ENCODE data around the gene GRK4.
A peak's percentile ranks its signal among the peaks of the same experiment; 100 is the strongest.
"Not testable (repeated sequence)": the region's sequence is repeated elsewhere in the genome, so short reads cannot be mapped to it uniquely, and the experiment has no call there.

Gene GRK4

DNA sequence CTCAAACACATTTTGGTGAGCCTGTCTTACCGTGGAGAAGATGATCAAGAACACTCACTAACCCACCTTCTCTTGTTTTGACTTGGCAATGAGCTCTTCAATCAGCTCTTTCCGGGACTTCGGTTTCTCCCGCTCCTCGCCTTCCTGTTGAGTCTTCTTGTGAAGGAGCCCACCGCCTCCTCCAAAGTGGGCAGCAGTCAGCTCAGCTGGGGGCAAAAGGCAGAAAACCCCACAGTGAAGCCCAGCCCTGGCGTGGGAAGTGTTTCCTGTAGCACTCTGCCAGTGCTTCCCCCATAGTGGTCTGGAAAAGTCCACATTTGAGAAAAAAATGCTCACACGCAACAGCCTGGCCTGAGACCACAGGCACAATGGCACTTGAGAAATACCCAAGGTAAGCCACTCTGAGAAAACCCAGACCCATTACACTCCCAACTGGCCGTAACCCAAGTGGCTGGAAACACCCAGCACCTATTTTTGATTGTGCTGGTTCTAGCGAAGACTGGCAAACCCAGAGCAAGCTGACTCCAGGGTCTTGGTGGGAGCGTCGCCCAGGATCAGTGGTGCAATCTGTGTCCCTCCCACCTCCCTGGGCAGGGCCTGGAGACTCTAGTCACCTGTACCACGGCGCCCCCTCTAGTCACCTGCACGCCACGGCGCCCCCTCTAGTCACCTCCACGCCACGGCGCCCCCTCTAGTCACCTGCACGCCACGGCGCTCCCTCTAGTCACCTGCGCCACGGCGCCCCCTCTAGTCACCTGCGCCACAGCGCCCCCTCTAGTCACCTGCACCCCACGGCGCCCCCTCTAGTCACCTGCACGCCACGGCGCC, 8.8 kb upstream of the GRK4 start:
- H3K36me3 ChIP-seq (ENCODE audit: insufficient read depth, low read length): peaks cover 65% of the 10 kb centered on the region
- no peak overlapping the region for H3K4me3 ChIP-seq (ENCODE audit: low read length, poor library complexity, severe bottlenecking)
- no peak overlapping the region for H3K9ac ChIP-seq (ENCODE audit: low read depth, low read length, poor library complexity, severe bottlenecking)
- H3K27me3 ChIP-seq (ENCODE audit: insufficient read depth, low read length, poor library complexity, severe bottlenecking): no peaks in the 10 kb centered on the region
- H3K9me3 ChIP-seq (ENCODE audit: insufficient read depth, low read depth, low read length): no peaks in the 10 kb centered on the region
- H4K20me1 ChIP-seq (ENCODE audit: insufficient read depth, low read length, poor library complexity, severe bottlenecking): peaks cover 40% of the 10 kb centered on the region
- no peak overlapping the region for H3K4me2 ChIP-seq (ENCODE audit: low read depth, low read length, poor library complexity, severe bottlenecking)
- no peaks in the 10 kb centered on the region for H3K4me1 ChIP-seq (ENCODE audit: insufficient read depth, low read length, poor library complexity, severe bottlenecking)
- TF ChIP-seq EZH2phosphoT487 (IDR thresholded peaks at IDR 0.05; ENCODE audit: borderline replicate concordance): no peak
- no peak for TF ChIP-seq CTCF (conservative IDR thresholded peaks at IDR 0.05; ENCODE audit: low read length)
- no peaks in the 10 kb centered on the region for H3K9me2 ChIP-seq (replicated peaks; ENCODE audit: low read depth, low read length)
- H3F3A ChIP-seq (ENCODE audit: low read depth): peaks cover 31% of the 10 kb centered on the region
- peaks cover 28% of the 10 kb centered on the region for H3K79me2 ChIP-seq (ENCODE audit: insufficient read depth, low read length)
- H2AFZ ChIP-seq (ENCODE audit: low read length): no peak overlapping the region

DNA sequence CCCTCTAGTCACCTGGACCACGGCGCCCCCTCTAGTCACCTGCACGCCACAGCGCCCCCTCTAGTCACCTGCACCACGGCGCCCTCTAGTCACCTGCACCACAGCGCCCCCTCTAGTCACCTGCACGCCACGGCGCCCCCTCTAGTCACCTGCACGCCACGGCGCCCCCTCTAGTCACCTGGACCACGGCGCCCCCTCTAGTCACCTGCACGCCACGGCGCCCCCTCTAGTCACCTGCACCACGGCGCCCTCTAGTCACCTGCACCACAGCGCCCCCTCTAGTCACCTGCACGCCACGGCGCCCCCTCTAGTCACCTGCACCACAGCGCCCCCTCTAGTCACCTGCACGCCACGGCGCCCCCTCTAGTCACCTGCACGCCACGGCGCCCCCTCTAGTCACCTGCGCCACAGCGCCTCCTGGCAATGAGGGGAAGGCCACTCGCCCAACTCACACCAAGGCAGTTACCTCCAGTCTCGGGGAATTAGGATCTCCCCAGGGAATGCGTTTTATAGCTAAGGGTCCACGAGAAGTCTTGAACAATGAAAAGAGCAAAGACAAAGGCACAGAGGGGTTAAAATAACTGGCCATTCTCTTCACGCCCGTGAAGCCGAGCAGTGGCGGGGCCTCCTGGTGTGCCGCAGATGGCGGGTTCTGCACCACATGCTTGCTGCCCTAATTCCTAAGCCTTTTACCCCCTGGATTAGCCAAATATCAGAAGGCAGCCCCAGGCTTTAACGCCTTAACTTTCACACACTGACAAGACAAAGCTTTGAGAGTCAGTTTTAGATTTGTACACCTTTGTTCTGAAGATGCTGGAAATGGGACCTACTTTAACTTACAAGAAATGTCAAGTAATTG, 8.0 kb upstream of the GRK4 start:
- not testable (repeated sequence) for H3K9me2 ChIP-seq (replicated peaks; ENCODE audit: low read depth, low read length); H2AFZ ChIP-seq (ENCODE audit: low read length); H3K27me3 ChIP-seq (ENCODE audit: insufficient read depth, low read length, poor library complexity, severe bottlenecking); H3K4me2 ChIP-seq (ENCODE audit: low read depth, low read length, poor library complexity, severe bottlenecking); H3K9me3 ChIP-seq (ENCODE audit: insufficient read depth, low read depth, low read length); H3K4me3 ChIP-seq (ENCODE audit: low read length, poor library complexity, severe bottlenecking); H3K4me1 ChIP-seq (ENCODE audit: insufficient read depth, low read length, poor library complexity, severe bottlenecking); H3K9ac ChIP-seq (ENCODE audit: low read depth, low read length, poor library complexity, severe bottlenecking)
- Histone ChIP-seq H3F3A (ENCODE audit: low read depth) (peaks cover 31% of the 10 kb centered on the region), H3K79me2 (ENCODE audit: insufficient read depth, low read length) (peaks cover 36% of the 10 kb centered on the region), H3K36me3 (ENCODE audit: insufficient read depth, low read length) (peaks cover 57% of the 10 kb centered on the region), H4K20me1 (ENCODE audit: insufficient read depth, low read length, poor library complexity, severe bottlenecking) (peaks cover 44% of the 10 kb centered on the region)
- peak; percentile 72 for TF ChIP-seq CTCF (conservative IDR thresholded peaks at IDR 0.05; ENCODE audit: low read length)

DNA sequence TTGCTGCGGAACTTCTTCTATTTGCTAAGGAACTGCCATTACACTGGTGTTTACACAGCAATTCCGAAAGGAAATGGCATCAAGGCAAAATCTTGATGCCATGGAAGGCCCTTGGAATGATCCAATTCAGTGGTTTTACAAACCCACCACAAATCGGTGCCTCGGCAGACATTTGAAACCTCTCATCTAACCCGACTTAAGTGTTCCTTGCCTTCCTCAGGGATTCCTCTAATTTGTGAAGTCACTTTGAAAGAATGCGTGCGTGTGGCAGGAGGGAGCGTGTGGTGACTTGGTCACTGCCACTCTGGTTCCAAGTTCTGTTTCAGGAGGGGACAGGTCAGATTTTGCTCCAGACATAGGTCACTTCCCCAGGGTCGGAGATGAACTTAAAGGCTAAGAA, 4.9 kb upstream of the GRK4 start:
- Histone ChIP-seq H3K36me3 (ENCODE audit: insufficient read depth, low read length) (peaks cover 32% of the 10 kb centered on the region), H3K9me2 (replicated peaks; ENCODE audit: low read depth, low read length) (no peaks in the 10 kb centered on the region), H3K9ac (ENCODE audit: low read depth, low read length, poor library complexity, severe bottlenecking) (no peak overlapping the region), H3K4me1 (ENCODE audit: insufficient read depth, low read length, poor library complexity, severe bottlenecking) (peaks cover 4% of the 10 kb centered on the region), H3K4me2 (ENCODE audit: low read depth, low read length, poor library complexity, severe bottlenecking) (peak overlapping the region; percentile 16), H3K4me3 (ENCODE audit: low read length, poor library complexity, severe bottlenecking) (no peak overlapping the region), H4K20me1 (ENCODE audit: insufficient read depth, low read length, poor library complexity, severe bottlenecking) (peaks cover 56% of the 10 kb centered on the region), H3K79me2 (ENCODE audit: insufficient read depth, low read length) (peaks cover 55% of the 10 kb centered on the region), H3K9me3 (ENCODE audit: insufficient read depth, low read depth, low read length) (no peaks in the 10 kb centered on the region), H3K27me3 (ENCODE audit: insufficient read depth, low read length, poor library complexity, severe bottlenecking) (no peaks in the 10 kb centered on the region), H2AFZ (ENCODE audit: low read length) (no peak overlapping the region), H3F3A (ENCODE audit: low read depth) (peaks cover 33% of the 10 kb centered on the region)
- TF ChIP-seq EZH2phosphoT487 (IDR thresholded peaks at IDR 0.05; ENCODE audit: borderline replicate concordance) (no peak), CTCF (conservative IDR thresholded peaks at IDR 0.05; ENCODE audit: low read length) (no peak)

DNA sequence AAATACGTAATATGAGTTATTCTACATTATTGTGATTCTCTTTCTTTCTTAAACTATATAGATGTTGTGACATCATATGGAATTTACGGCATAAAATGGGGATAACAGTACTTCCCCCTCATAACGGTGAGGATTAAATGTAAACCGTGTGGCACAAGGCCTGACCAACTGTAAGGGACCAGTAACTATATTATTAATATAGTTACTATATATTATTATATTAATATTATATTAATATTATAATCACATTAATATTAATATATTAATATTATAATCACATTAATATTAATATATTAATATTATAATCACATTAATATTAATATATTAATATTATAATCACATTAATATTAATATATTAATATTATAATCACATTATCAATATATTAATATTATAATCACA, 2.9 kb upstream of the GRK4 start:
- H4K20me1 ChIP-seq (ENCODE audit: insufficient read depth, low read length, poor library complexity, severe bottlenecking): peaks cover 43% of the 10 kb centered on the region

More for the DNA sequence above, 2.9 kb upstream of the GRK4 start:
- H3K9me2 ChIP-seq (replicated peaks; ENCODE audit: low read depth, low read length); H3K9me3 ChIP-seq (ENCODE audit: insufficient read depth, low read depth, low read length); H3K27me3 ChIP-seq (ENCODE audit: insufficient read depth, low read length, poor library complexity, severe bottlenecking); H3K9ac ChIP-seq (ENCODE audit: low read depth, low read length, poor library complexity, severe bottlenecking); H2AFZ ChIP-seq (ENCODE audit: low read length): not testable (repeated sequence)
- Histone ChIP-seq H3K4me3 (ENCODE audit: low read length, poor library complexity, severe bottlenecking) (peak overlapping the region; percentile 51), H3F3A (ENCODE audit: low read depth) (peaks cover 19% of the 10 kb centered on the region), H3K36me3 (ENCODE audit: insufficient read depth, low read length) (peaks cover 24% of the 10 kb centered on the region), H3K4me2 (ENCODE audit: low read depth, low read length, poor library complexity, severe bottlenecking) (peak overlapping the region; percentile 62), H3K79me2 (ENCODE audit: insufficient read depth, low read length) (peaks cover 70% of the 10 kb centered on the region), H3K4me1 (ENCODE audit: insufficient read depth, low read length, poor library complexity, severe bottlenecking) (peaks cover 11% of the 10 kb centered on the region)

All from Loucy (cell line).